ENCODE data around the gene SPEN.

The SPEN gene

GRCh38 chr1:15966956-15967344 is 119.4 kb downstream of the SPEN start:
- Histone ChIP-seq H3K9ac (ENCODE audit: low read depth, low read length) (no peak overlapping the region), H3K4me1 (ENCODE audit: insufficient read depth, low read length) (no peaks in the 10 kb centered on the region), H4K20me1 (ENCODE audit: insufficient read depth, low read length) (peaks cover 44% of the 10 kb centered on the region), H3K27ac (ENCODE audit: low read length) (no peak overlapping the region), H3K79me2 (ENCODE audit: insufficient read depth, low read length) (peaks cover 85% of the 10 kb centered on the region), H3K27me3 (ENCODE audit: insufficient read depth, low read length, poor library complexity) (no peaks in the 10 kb centered on the region), H3K36me3 (ENCODE audit: insufficient read depth, low read length) (peaks cover 42% of the 10 kb centered on the region), H3K4me3 (ENCODE audit: low read depth in 1 of 2, low read length in 2 of 2) (no peak overlapping the region), H3K4me2 (ENCODE audit: insufficient read depth, low read length) (no peak overlapping the region), H2AFZ (ENCODE audit: low read depth, low read length) (no peak overlapping the region), H3K9me3 (ENCODE audit: insufficient read depth, low read length, severe bottlenecking) (no peaks in the 10 kb centered on the region)
- DNase-seq (no peak), ATAC-seq (ENCODE audit: insufficient read depth, low read depth) (no peak)
- TF ChIP-seq, protein P1, sequence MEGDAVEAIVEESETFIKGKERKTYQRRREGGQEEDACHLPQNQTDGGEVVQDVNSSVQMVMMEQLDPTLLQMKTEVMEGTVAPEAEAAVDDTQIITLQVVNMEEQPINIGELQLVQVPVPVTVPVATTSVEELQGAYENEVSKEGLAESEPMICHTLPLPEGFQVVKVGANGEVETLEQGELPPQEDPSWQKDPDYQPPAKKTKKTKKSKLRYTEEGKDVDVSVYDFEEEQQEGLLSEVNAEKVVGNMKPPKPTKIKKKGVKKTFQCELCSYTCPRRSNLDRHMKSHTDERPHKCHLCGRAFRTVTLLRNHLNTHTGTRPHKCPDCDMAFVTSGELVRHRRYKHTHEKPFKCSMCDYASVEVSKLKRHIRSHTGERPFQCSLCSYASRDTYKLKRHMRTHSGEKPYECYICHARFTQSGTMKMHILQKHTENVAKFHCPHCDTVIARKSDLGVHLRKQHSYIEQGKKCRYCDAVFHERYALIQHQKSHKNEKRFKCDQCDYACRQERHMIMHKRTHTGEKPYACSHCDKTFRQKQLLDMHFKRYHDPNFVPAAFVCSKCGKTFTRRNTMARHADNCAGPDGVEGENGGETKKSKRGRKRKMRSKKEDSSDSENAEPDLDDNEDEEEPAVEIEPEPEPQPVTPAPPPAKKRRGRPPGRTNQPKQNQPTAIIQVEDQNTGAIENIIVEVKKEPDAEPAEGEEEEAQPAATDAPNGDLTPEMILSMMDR (IDR thresholded peaks at IDR 0.05; ENCODE audit: borderline replicate concordance, extremely low read depth, low read length, poor library complexity, severe bottlenecking), result no peak
- no peak for TF ChIP-seq EZH2 (IDR thresholded peaks at IDR 0.05; ENCODE audit: borderline replicate concordance, low read depth, low read length, severe bottlenecking)

GRCh38 chr1:15968172-15968571 is 120.7 kb downstream of the SPEN start:
- H2AFZ ChIP-seq (ENCODE audit: low read depth, low read length), result no peak overlapping the region
- H3K4me3 ChIP-seq (ENCODE audit: low read depth in 1 of 2, low read length in 2 of 2), result no peak overlapping the region
- no peak overlapping the region for H3K27ac ChIP-seq (ENCODE audit: low read length)
- TF ChIP-seq, protein P1 (IDR thresholded peaks at IDR 0.05; ENCODE audit: borderline replicate concordance, extremely low read depth, low read length, poor library complexity, severe bottlenecking), result no peak
- no peak for TF ChIP-seq EZH2 (IDR thresholded peaks at IDR 0.05; ENCODE audit: borderline replicate concordance, low read depth, low read length, severe bottlenecking)
- peaks cover 47% of the 10 kb centered on the region for H4K20me1 ChIP-seq (ENCODE audit: insufficient read depth, low read length)
- peaks cover 85% of the 10 kb centered on the region for H3K79me2 ChIP-seq (ENCODE audit: insufficient read depth, low read length)
- peaks cover 49% of the 10 kb centered on the region for H3K36me3 ChIP-seq (ENCODE audit: insufficient read depth, low read length)
- no peak for DNase-seq
- H3K9ac ChIP-seq (ENCODE audit: low read depth, low read length), result no peak overlapping the region
- 0 out of 2 replicates have a peak, but pooled peaks cover 3% of the 10 kb centered on the region for H3K4me1 ChIP-seq (ENCODE audit: insufficient read depth, low read length)
- H3K27me3 ChIP-seq (ENCODE audit: insufficient read depth, low read length, poor library complexity), result no peaks in the 10 kb centered on the region
- ATAC-seq (ENCODE audit: insufficient read depth, low read depth), result no peak
- H3K9me3 ChIP-seq (ENCODE audit: insufficient read depth, low read length, severe bottlenecking), result no peaks in the 10 kb centered on the region
- H3K4me2 ChIP-seq (ENCODE audit: insufficient read depth, low read length), result no peak overlapping the region

DNA sequence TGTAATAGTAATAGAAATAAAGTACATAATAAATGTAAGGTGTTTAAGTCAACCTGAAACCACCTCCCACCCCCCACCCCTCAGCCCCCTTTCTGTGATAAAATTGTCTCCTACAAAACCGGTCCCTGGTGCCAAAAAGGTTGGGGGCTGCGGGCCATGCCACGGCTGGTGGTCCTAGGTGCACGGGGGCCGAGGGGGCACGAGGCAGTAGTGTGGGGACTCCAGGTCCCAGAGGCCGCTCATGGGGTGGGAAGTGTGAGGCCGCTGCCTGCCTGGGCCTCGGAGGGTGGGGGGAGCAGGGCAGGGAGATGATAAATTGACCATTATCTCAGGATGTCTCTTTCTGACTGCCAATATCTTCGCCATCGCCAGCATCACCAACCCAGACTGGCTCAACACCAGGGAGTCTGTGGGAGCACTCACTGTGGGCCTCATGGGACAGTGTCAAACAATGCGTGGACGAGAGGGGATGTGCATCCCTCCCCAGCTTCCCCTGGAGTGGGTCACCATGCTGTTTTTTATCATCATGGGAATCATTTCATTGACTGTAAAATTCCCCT is 121.9 kb downstream of the SPEN start:
- ATAC-seq (ENCODE audit: insufficient read depth, low read depth) (no peak), DNase-seq (no peak)
- Histone ChIP-seq H3K4me3 (ENCODE audit: low read depth in 1 of 2, low read length in 2 of 2) (no peak overlapping the region), H3K27me3 (ENCODE audit: insufficient read depth, low read length, poor library complexity) (no peaks in the 10 kb centered on the region), H4K20me1 (ENCODE audit: insufficient read depth, low read length) (peaks cover 41% of the 10 kb centered on the region), H3K36me3 (ENCODE audit: insufficient read depth, low read length) (peaks cover 48% of the 10 kb centered on the region), H3K79me2 (ENCODE audit: insufficient read depth, low read length) (peaks cover 85% of the 10 kb centered on the region), H3K27ac (ENCODE audit: low read length) (no peak overlapping the region), H3K9me3 (ENCODE audit: insufficient read depth, low read length, severe bottlenecking) (no peaks in the 10 kb centered on the region), H2AFZ (ENCODE audit: low read depth, low read length) (no peak overlapping the region), H3K4me2 (ENCODE audit: insufficient read depth, low read length) (no peak overlapping the region), H3K9ac (ENCODE audit: low read depth, low read length) (no peak overlapping the region), H3K4me1 (ENCODE audit: insufficient read depth, low read length) (peaks cover 8% of the 10 kb centered on the region)
- no peak for TF ChIP-seq EZH2 (IDR thresholded peaks at IDR 0.05; ENCODE audit: borderline replicate concordance, low read depth, low read length, severe bottlenecking)
- TF ChIP-seq, protein P1 (IDR thresholded peaks at IDR 0.05; ENCODE audit: borderline replicate concordance, extremely low read depth, low read length, poor library complexity, severe bottlenecking), result no peak
